ENCODE results near the gene FUT6. TPM values are rescaled to one million over a fixed set of nuclear protein-coding genes. Genes with fewer than 3 reads are reported as not detected.

The FUT6 gene
- total RNA-seq, 1 donor from 2014 or later, result not detected

- intact Hi-C loops (cut with micrococcal nuclease), result no loop called here
- ATAC-seq (ENCODE audit: low read depth), result no peak
Measured at GRCh38 chr19:5806905-5807304, 32.6 kb downstream of the FUT6 start.

GRCh38 chr19:5806133-5806489 lies 33.4 kb downstream of the FUT6 start:
- TF ChIP-seq CTCF (IDR thresholded peaks at IDR 0.05), result no peak
- no peaks in the 10 kb centered on the region for H3K36me3 Mint-ChIP-seq (ENCODE audit: low read depth)
- ChIA-PET POLR2A (interaction anchor here (0.7 kb wide), 1 partner anchor 119 kb away, joined by 3 read pairs; no protein-coding TSS in a partner anchor), CTCF (no interaction called here)
- peaks cover 24% of the 10 kb centered on the region for H3K4me1 Mint-ChIP-seq
- peaks cover 14% of the 10 kb centered on the region for H3K27me3 Mint-ChIP-seq
- no peak overlapping the region for H3K27ac Mint-ChIP-seq
- no peaks in the 10 kb centered on the region for H3K9me3 Mint-ChIP-seq
- no peak overlapping the region for H3K4me3 Mint-ChIP-seq
- intact Hi-C loops (cut with micrococcal nuclease), result no loop called here
- ATAC-seq (ENCODE audit: low read depth) (no peak), DNase-seq (no peak)

More at GRCh38 chr19:5806905-5807304, 32.6 kb downstream of the FUT6 start:
- POLR2A ChIA-PET, result interaction anchor here (0.6 kb wide), 1 partner anchor 97 kb away, joined by 3 read pairs; no protein-coding TSS in a partner anchor
- H3K27ac Mint-ChIP-seq, result no peak overlapping the region
- TF ChIP-seq CTCF (IDR thresholded peaks at IDR 0.05), result no peak
- H3K27me3 Mint-ChIP-seq, result peaks cover 10% of the 10 kb centered on the region
- no peaks in the 10 kb centered on the region for H3K9me3 Mint-ChIP-seq
- H3K4me3 Mint-ChIP-seq, result no peak overlapping the region
- no peak for DNase-seq
- peaks cover 22% of the 10 kb centered on the region for H3K4me1 Mint-ChIP-seq
- H3K36me3 Mint-ChIP-seq (ENCODE audit: low read depth), result no peaks in the 10 kb centered on the region
- CTCF ChIA-PET, result no interaction called here

DNA sequence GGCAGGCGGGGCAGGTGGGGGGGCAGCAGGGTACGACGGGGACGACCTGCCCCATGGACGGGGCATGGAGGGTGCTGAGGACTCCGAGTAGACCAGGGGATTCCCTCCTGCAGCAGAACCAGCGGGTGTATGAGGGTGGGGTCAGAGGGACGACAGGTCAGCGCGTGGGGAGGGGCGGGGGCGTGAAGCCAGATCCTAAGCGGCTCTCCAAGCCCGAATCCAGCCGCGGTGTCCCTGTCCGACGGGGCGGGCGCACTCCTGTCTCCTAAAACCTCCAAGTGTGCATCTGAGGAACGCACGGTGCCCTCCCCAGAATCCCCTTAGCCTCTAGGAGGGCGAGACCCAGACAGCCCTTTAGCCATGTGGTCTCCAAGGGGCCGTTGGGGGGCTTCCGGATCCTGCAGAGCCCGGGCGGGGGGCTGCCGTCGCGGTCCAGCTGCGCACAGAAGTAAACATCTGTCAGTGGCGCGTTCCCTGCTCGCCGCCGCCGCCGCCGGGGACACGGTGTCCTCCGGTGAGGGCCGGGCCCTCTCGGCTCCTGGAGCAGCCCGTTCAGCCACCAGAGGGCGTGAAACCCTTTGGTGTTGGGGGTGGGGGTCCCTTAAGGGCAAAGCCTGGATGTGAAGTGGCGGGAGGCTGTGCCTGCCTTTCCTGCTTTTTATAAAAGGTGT lies 33.9 kb downstream of the FUT6 start:
- Mint-ChIP-seq H3K9me3 (no peaks in the 10 kb centered on the region), H3K4me1 (peaks cover 24% of the 10 kb centered on the region), H3K4me3 (peak overlapping the region; percentile 56), H3K27me3 (peaks cover 19% of the 10 kb centered on the region), H3K27ac (no peak overlapping the region), H3K36me3 (ENCODE audit: low read depth) (no peaks in the 10 kb centered on the region)
- ChIA-PET CTCF (no interaction called here), POLR2A (interaction anchor here (0.7 kb wide), 1 partner anchor 119 kb away, joined by 3 read pairs; no protein-coding TSS in a partner anchor)
- intact Hi-C loops (cut with micrococcal nuclease), result no loop called here
- ATAC-seq (ENCODE audit: low read depth) (peak; percentile 32), DNase-seq (peak; percentile 50)
- TF ChIP-seq CTCF (IDR thresholded peaks at IDR 0.05), result no peak

DNA sequence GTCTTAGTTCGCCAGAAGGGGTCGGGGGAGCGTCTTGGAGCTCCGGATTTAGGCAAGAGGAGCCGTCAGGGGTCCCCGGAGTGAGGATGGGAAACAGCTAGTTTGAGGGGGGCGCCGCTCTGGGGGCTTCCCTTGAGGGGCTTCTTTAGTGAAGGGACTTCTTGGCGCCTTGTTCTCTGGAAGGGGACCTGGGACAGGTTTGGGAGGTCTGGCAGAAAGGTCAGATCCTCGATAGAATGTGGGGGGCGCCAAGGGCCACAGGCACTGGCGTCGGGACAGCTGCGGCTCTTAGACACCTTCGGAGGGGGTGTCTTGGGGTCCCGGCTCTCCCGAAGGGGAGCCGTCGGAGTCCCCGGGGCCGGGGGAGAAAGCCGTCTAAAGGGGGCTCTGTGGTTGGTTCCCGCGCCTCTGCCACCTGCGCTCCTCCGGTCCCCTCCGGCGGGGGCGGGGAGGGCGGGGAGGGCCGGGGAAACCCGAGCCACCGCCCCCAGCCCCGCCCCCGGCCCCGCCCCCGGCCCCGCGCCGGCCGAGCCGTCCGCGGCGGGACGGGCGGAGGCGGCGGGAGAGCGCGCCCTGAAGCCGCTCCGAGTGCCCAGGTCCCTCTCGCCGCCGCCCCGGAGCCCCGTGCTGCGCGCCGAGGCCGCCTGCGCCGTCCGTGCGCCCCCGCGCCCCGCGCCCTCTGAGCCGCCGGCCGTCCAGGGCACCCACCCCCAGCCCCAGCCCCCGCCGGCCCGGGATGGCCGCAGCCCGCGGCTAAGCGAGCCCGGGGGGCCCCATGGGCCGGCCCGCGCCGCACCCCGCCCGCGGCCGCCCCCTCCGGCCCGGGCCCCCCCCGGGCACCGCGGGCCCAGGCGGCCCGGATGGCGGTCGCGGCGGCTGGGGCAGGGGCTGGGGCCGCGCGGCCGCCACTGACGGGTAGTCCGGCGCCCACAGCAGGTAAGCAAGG lies 34.7 kb downstream of the FUT6 start, which contains the start of gene NRTN:
Gene NRTN (plus strand): TSS at position 552 of the 946 bp plus-strand sequence. CDS start 19,099 bp downstream, outside the sequence.
- H3K27ac Mint-ChIP-seq, result peak within 1 kb of the TSS; percentile 18
- DNase-seq, result peak; percentile 51
- H3K4me3 Mint-ChIP-seq, result peak within 1 kb of the TSS; percentile 67
- H3K9me3 Mint-ChIP-seq, result no peaks in the 10 kb centered on the region
- POLR2A ChIA-PET, result interaction anchor here (0.7 to 1.7 kb wide), 9 partner anchors 14 to 1211 kb away, joined by 3 to 11 read pairs (median 4); partner anchors contain the start of genes ALKBH7, CATSPERD, DUS3L and NDUFA11
- CTCF ChIA-PET, result interaction anchor here (0.7 to 1.7 kb wide), 15 partner anchors 9 to 218 kb away, joined by 3 to 21 read pairs (median 5); partner anchors contain the start of gene DUS3L
- no peaks in the 10 kb centered on the region for H3K36me3 Mint-ChIP-seq (ENCODE audit: low read depth)
- peaks cover 24% of the 10 kb centered on the region for H3K4me1 Mint-ChIP-seq
- TF ChIP-seq CTCF (IDR thresholded peaks at IDR 0.05), result no peak
- intact Hi-C loops (cut with micrococcal nuclease), result loop anchor here (1.0 kb wide), 5 partner anchors 13 to 218 kb away; partner anchors contain the start of genes DUS3L and VMAC
- H3K27me3 Mint-ChIP-seq, result peaks cover 20% of the 10 kb centered on the region
- peak; percentile 47 for ATAC-seq (ENCODE audit: low read depth)
